K562 (cell line): ENCODE measurements around the gene CCL22. TPM values are rescaled to one million over a fixed set of nuclear protein-coding genes. Genes with fewer than 3 reads are reported as not detected.
A peak's percentile ranks its signal among the peaks of the same experiment; 100 is the strongest.

ENCODE experiments used
- ATAC-seq: fragments of 200-7000 bp; cut with Tn5 transposase; 3 replicates; pipeline ENCODE4 v1.9.1; 2020; ENCODE audit warnings: moderate library complexity
- BruUV-seq: library from RNA; stranded (reverse); fragments of 400-500 nt; replicated peaks from 2 replicates; lab custom pipeline; 2021; lab: Mats Ljungman, UMichigan
- CTCF ChIA-PET: fragments of 300-600 bp; formaldehyde crosslinking; extraction: SDS; loops from one replicate; lab custom pipeline; 2021; ENCODE audit warnings: low intra/inter-chr PET ratio; lab: Yijun Ruan, JAX
- POLR2A ChIA-PET: fragments of 300-600, 350-650 bp; sonication (Branson Sonifier 250); formaldehyde crosslinking; extraction: SDS; loops from one replicate; lab custom pipeline; 2021; ENCODE audit warnings: antibody characterized with exemption, inconsistent platforms; lab: Yijun Ruan, JAX
- DNase-seq, 4 experiments: peaks; one replicate each; pipeline versions ENCODE4 v3.0.0 to v3.0.0-alpha.2; 2011 to 2018; ENCODE audit warnings: low spot score in 3 of 4, mixed read lengths in 3 of 4; ENCODE audit errors: extremely low read depth in 1 of 4
- FAIRE-seq: peaks from 2 replicates; lab custom pipeline; 2011; peaks lifted over from hg19 to GRCh38; lab: Jason Lieb, UNC
- H2AFZ ChIP-seq: 2 replicates; pipeline ENCODE4 v1.6.0; 2011; ENCODE audit warnings: low read depth, low read length, control low read depth, inconsistent platforms
- H3K27ac ChIP-seq: fragments of 200-600 bp; 3 replicates; pipeline ENCODE4 v1.8.0; 2011; ENCODE audit warnings: low read depth, mild to moderate bottlenecking, control low read depth, inconsistent platforms, low read length, moderate library complexity, mixed read lengths; ENCODE audit errors: extremely low read depth
- H3K27me3 ChIP-seq, 2 experiments: fragments of 300-600 bp in 1 of 2; 2 replicates in 1 of 2; 3 replicates in 1 of 2; pipeline versions ENCODE4 v1.6.0 to v1.8.0; 2011; ENCODE audit warnings: inconsistent platforms in 2 of 2, low read length in 2 of 2, mild to moderate bottlenecking in 1 of 2, mixed read lengths in 1 of 2, moderate library complexity in 1 of 2; ENCODE audit not compliant: control insufficient read depth in 2 of 2, insufficient read depth in 2 of 2
- H3K36me3 ChIP-seq: fragments of 300-600 bp; 3 replicates; pipeline ENCODE4 v1.8.0; 2011; ENCODE audit warnings: mild to moderate bottlenecking, low read length, inconsistent platforms; ENCODE audit not compliant: control insufficient read depth, insufficient read depth
- H3K4me1 ChIP-seq, 2 experiments: fragments of 200-600 bp in 1 of 2; replicated peaks in 1 of 2; 2 replicates in 1 of 2; 3 replicates in 1 of 2; pipeline versions ENCODE4 v1.5.1 to v1.8.0; 2011; ENCODE audit warnings: inconsistent platforms in 2 of 2, low read length in 2 of 2, mild to moderate bottlenecking in 1 of 2, mixed read lengths in 1 of 2, moderate library complexity in 1 of 2; ENCODE audit not compliant: control insufficient read depth in 2 of 2, insufficient read depth in 2 of 2
- H3K4me2 ChIP-seq: 2 replicates; pipeline ENCODE4 v1.6.1; 2011; ENCODE audit warnings: low read length, control low read depth, inconsistent platforms, mixed read lengths; ENCODE audit not compliant: insufficient read depth
- H3K4me3 ChIP-seq: fragments of 200-600 bp; sonication (generic), shearing (Covaris generic); 2 replicates; pipeline ENCODE4 v1.5.1; 2016; ENCODE audit warnings: control low read depth, inconsistent platforms
- H3K79me2 ChIP-seq: fragments of 200-600 bp; 3 replicates; pipeline ENCODE4 v1.8.0; 2011; ENCODE audit warnings: low read length, inconsistent platforms; ENCODE audit not compliant: control insufficient read depth, insufficient read depth
- H3K9ac ChIP-seq, 2 experiments: 2 replicates each; pipeline versions ENCODE4 v1.6.0 to v1.6.1; 2011; ENCODE audit warnings: low read depth in 2 of 2, low read length in 2 of 2, control low read depth in 1 of 2, inconsistent platforms in 1 of 2, mild to moderate bottlenecking in 1 of 2, mixed read lengths in 1 of 2; ENCODE audit not compliant: insufficient read depth in 1 of 2
- H3K9me1 ChIP-seq: one replicate; pipeline ENCODE4 v1.6.0; 2011; ENCODE audit warnings: inconsistent platforms, mild to moderate bottlenecking, low read length, moderate library complexity; ENCODE audit not compliant: control insufficient read depth, insufficient read depth
- H3K9me3 ChIP-seq: replicated peaks from 2 replicates; pipeline ENCODE4 v1.5.1; 2011; ENCODE audit warnings: low read depth, low read length, inconsistent platforms; ENCODE audit not compliant: control insufficient read depth, insufficient read depth
- H4K20me1 ChIP-seq: replicated peaks from 2 replicates; pipeline ENCODE4 v1.6.1; 2011; ENCODE audit warnings: low read length, inconsistent platforms, mixed read lengths; ENCODE audit not compliant: control insufficient read depth, insufficient read depth
- KLF16 ChIP-seq: IDR thresholded peaks from 2 replicates; pipeline ENCODE4 v1.6.1; 2016; ENCODE audit warnings: antibody characterized with exemption
- ZNF146 ChIP-seq: IDR thresholded peaks from one replicate; pipeline ENCODE4 v1.6.1; 2018; ENCODE audit warnings: missing compliant biosample characterization; ENCODE audit not compliant: unreplicated experiment
- ZNF277 ChIP-seq: fragments of 250-450 bp; sonication (Bioruptor Pico); IDR thresholded peaks from 2 replicates; pipeline ENCODE4 v1.8.0; 2022; ENCODE audit warnings: inconsistent platforms, mild to moderate bottlenecking, moderate library complexity, borderline replicate concordance
- WGBS: fragments of 100-300 bp; shearing (Covaris generic); methylation state at CpG from one replicate; pipeline ENCODE4 v1.1.6; 2016; ENCODE audit warnings: low coverage, mixed read lengths; ENCODE audit not compliant: insufficient coverage; ENCODE audit errors: missing lambda C conversion rate; 5-methylcytosine and 5-hydroxymethylcytosine counted together
- in situ Hi-C: fragments of 300-500 bp; cut with MboI; formaldehyde crosslinking; loops from 4 replicates; pipeline ENCODE4 v1.15.0; 2018; ENCODE audit warnings: inconsistent platforms, mixed read lengths
- intact Hi-C: fragments of 100-400 bp; cut with micrococcal nuclease; formaldehyde crosslinking; loops from 2 replicates; pipeline ENCODE4 v1.14.2; 2022
- polyA plus RNA-seq, 8 experiments: library from polyadenylated mRNA; depleted of rRNA in 4 of 8; stranded (reverse) in 5 of 8; unstranded in 3 of 8; fragments of >200 nt; fragmentation: Nextera tagmentation in 2 of 8; fragmentation: Illumina TruSeq in 1 of 8; extraction: Ambion mirVana in 2 of 8; extraction: Trizol in 1 of 8; gene quantifications; 2 replicates each; pipeline versions ENCODE4 v1.2.1 to v1.2.3, GENCODE V29; 2011 to 2014; ENCODE audit warnings: inconsistent platforms in 1 of 8, missing spikeins in 1 of 8
- total RNA-seq, 7 experiments: library from RNA; depleted of rRNA in 6 of 7; stranded (reverse); fragments of >200 nt in 6 of 7; fragmentation: Illumina TruSeq in 2 of 7; extraction: Trizol in 2 of 7; gene quantifications; 2 replicates each; pipeline versions ENCODE4 v1.2.1 to v1.2.3, GENCODE V29; 2011 to 2021; ENCODE audit warnings: low replicate concordance in 1 of 7
- TF ChIP-seq, protein P1 (sequence below): fragments of 450-650 bp; formaldehyde crosslinking; IDR thresholded peaks from 2 replicates; pipeline ENCODE4 v1.4.0; 2020; ENCODE audit warnings: mild to moderate bottlenecking, moderate library complexity

The CCL22 gene
- total and polyA plus RNA-seq, 9 of the 15 experiments (the other 6 are each of a cell fraction or from before 2014, with no cell fraction given) = 0.04 to 0.29 (median 0.06) TPM; not detected in 5

DNA sequence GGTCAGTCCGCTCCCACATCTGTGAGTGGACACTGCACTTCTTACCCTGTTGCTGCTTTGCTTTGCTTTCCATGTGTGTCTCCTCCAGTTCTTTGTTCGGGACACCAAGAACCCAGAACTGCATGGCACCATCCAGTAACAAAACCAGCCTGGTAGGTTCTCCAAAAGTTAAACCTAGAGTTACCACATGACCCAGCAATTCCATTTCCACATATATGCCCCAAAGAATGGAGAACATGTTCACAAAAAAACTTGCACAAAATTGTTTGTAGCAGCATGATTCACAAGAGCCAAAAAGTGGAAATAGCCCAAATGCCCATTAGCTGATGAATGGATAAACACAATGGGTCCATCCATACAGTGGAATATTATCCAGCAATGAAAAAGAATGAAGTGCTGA lies 10.3 kb upstream of the CCL22 start:
- Histone ChIP-seq H4K20me1 (no peaks in the 10 kb centered on the region), H3K9me3 (no peaks in the 10 kb centered on the region), H3K4me2 (no peak overlapping the region), H3K4me1 (no peaks in the 10 kb centered on the region; a peak in 1 of 5 replicates), H3K4me3 (no peak overlapping the region), H3K9me1 (no peaks in the 10 kb centered on the region), H2AFZ (no peak overlapping the region), H3K79me2 (no peaks in the 10 kb centered on the region), H3K36me3 (no peaks in the 10 kb centered on the region), H3K9ac (no peak overlapping the region), H3K27me3 (peaks cover 12 to 16% of the 10 kb centered on the region in 2 experiments), H3K27ac (no peak overlapping the region)
- intact Hi-C loops (no loop called here), in situ Hi-C loops (no loop called here)
- no peak for TF ChIP-seq ZNF277
- TF ChIP-seq ZNF146 (CRISPR knock-in tag) = peak; percentile 24
- TF ChIP-seq KLF16 = no peak
- TF ChIP-seq, protein P1, sequence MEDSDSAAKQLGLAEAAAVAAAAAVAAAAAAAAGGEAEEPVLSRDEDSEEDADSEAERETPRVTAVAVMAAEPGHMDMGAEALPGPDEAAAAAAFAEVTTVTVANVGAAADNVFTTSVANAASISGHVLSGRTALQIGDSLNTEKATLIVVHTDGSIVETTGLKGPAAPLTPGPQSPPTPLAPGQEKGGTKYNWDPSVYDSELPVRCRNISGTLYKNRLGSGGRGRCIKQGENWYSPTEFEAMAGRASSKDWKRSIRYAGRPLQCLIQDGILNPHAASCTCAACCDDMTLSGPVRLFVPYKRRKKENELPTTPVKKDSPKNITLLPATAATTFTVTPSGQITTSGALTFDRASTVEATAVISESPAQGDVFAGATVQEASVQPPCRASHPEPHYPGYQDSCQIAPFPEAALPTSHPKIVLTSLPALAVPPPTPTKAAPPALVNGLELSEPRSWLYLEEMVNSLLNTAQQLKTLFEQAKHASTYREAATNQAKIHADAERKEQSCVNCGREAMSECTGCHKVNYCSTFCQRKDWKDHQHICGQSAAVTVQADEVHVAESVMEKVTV (CRISPR knock-in tag) = no peak
- DNase-seq (no peak), ATAC-seq (no peak), FAIRE-seq (no peak)
- ChIA-PET POLR2A (no interaction called here), CTCF (no interaction called here)
- no TSS peak for BruUV-seq
- 4% methylated on average over 2 of the region's 2 CpGs for WGBS
